Neural progenitor cell (in vitro differentiated cells): Measurements from ENCODE around the gene SPP1. TPM values are rescaled to one million over a fixed set of nuclear protein-coding genes. Genes with fewer than 3 reads are reported as not detected.

ENCODE experiments used
- DNase-seq: peaks from one replicate; pipeline ENCODE4 v3.0.0-alpha.2; 2016; ENCODE audit warnings: low spot score
- H2AFZ ChIP-seq: fragments of 200-600 bp; sonication (generic); replicated peaks from 2 replicates; pipeline ENCODE4 v1.6.1; 2016; ENCODE audit warnings: antibody characterized with exemption
- H3F3A ChIP-seq: fragments of 200-600 bp; sonication (generic); 2 replicates; pipeline ENCODE4 v1.6.1; 2016; ENCODE audit warnings: antibody characterized with exemption, low read depth
- H3K27ac ChIP-seq: fragments of 200-600 bp; sonication (generic); 2 replicates; pipeline ENCODE4 v1.5.1; 2016; ENCODE audit warnings: mild to moderate bottlenecking
- H3K27me3 ChIP-seq: fragments of 200-600 bp; sonication (generic); 2 replicates; pipeline ENCODE4 v1.6.1; 2016; ENCODE audit warnings: mild to moderate bottlenecking, moderate library complexity
- H3K36me3 ChIP-seq: fragments of 200-600 bp; sonication (generic); 2 replicates; pipeline ENCODE4 v1.5.1; 2016
- H3K4me1 ChIP-seq: fragments of 200-600 bp; sonication (generic); 2 replicates; pipeline ENCODE4 v1.6.1; 2016; ENCODE audit warnings: mixed run types
- H3K4me2 ChIP-seq: fragments of 200-600 bp; sonication (generic); 2 replicates; pipeline ENCODE4 v1.6.1; 2016
- H3K4me3 ChIP-seq: fragments of 200-600 bp; sonication (generic); 2 replicates; pipeline ENCODE4 v1.5.1; 2016
- H3K79me2 ChIP-seq: fragments of 200-600 bp; sonication (generic); 2 replicates; pipeline ENCODE4 v1.6.1; 2016; ENCODE audit warnings: low read depth
- H3K9ac ChIP-seq: fragments of 200-600 bp; sonication (generic); 2 replicates; pipeline ENCODE4 v1.6.1; 2016
- H3K9me3 ChIP-seq: fragments of 200-600 bp; sonication (generic); 2 replicates; pipeline ENCODE4 v1.5.1; 2016; ENCODE audit warnings: low read depth
- H4K20me1 ChIP-seq: fragments of 200-600 bp; sonication (generic); 2 replicates; pipeline ENCODE4 v1.6.1; 2016; ENCODE audit warnings: low read depth
- H3K27ac Mint-ChIP-seq: 3 replicates; pipeline ENCODE4 v1.8.0; 2021; ENCODE audit warnings: mixed read lengths
- H3K27me3 Mint-ChIP-seq: 2 replicates; pipeline ENCODE4 v1.8.0; 2022; ENCODE audit warnings: low read depth, mild to moderate bottlenecking, inconsistent platforms, moderate library complexity, mixed read lengths; ENCODE audit not compliant: insufficient read depth
- H3K36me3 Mint-ChIP-seq: 3 replicates; pipeline ENCODE4 v1.8.0; 2021; ENCODE audit warnings: mixed read lengths
- H3K4me1 Mint-ChIP-seq: 3 replicates; pipeline ENCODE4 v1.8.0; 2021; ENCODE audit warnings: mixed read lengths
- H3K4me3 Mint-ChIP-seq: 3 replicates; pipeline ENCODE4 v1.8.0; 2021; ENCODE audit warnings: mild to moderate bottlenecking, moderate library complexity, mixed read lengths
- H3K9me3 Mint-ChIP-seq: 3 replicates; pipeline ENCODE4 v1.8.0; 2020; ENCODE audit warnings: mixed read lengths
- CTCF ChIP-seq: fragments of 200-600 bp; sonication (generic); IDR thresholded peaks from 2 replicates; pipeline ENCODE4 v1.5.1; 2017; ENCODE audit warnings: antibody characterized with exemption, mild to moderate bottlenecking
- EZH2 ChIP-seq: fragments of 200-600 bp; sonication (generic); IDR thresholded peaks from 2 replicates; pipeline ENCODE4 v1.6.1; 2017; ENCODE audit warnings: antibody characterized with exemption, mild to moderate bottlenecking, moderate library complexity
- EZH2phosphoT487 ChIP-seq: fragments of 200-600 bp; sonication (generic); IDR thresholded peaks from 2 replicates; pipeline ENCODE4 v1.6.1; 2017; ENCODE audit warnings: antibody characterized with exemption
- total RNA-seq: library from RNA; depleted of rRNA; stranded (reverse); fragments of >200 nt; gene quantifications from 2 replicates; pipeline ENCODE4 v1.2.3, GENCODE V29; 2015; ENCODE audit warnings: low replicate concordance

Gene SPP1
- total RNA-seq, 1 donor from 2014 or later, result 0.54 TPM

DNA sequence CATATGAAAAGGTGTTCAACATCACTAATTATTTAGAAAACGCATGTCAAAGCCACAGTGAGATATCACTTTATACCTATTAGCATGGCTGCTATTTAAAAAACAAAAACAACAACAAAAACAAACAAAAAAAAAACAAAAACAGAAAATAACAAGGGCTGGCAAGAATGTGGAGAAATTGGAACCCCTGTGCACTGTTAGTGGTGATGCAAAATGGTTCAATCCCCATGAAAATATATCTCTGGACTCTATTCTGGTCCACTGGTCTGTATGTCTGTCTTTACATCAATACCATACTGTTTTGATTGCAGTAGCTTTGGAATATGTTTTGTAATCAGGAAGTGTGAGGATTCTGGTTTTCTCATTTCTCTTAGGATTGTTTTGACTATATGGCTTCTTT, 43.6 kb upstream of the SPP1 start:
- Histone ChIP-seq H3K4me1 (no peaks in the 10 kb centered on the region), H3K27me3 (no peaks in the 10 kb centered on the region), H3K36me3 (no peaks in the 10 kb centered on the region), H2AFZ (no peak overlapping the region), H4K20me1 (no peaks in the 10 kb centered on the region), H3K9ac (no peak overlapping the region), H3F3A (no peaks in the 10 kb centered on the region), H3K79me2 (no peaks in the 10 kb centered on the region), H3K4me3 (no peak overlapping the region), H3K4me2 (no peak overlapping the region), H3K9me3 (no peaks in the 10 kb centered on the region), H3K27ac (no peak overlapping the region)
- Mint-ChIP-seq H3K9me3 (peaks cover 13% of the 10 kb centered on the region), H3K4me1 (no peaks in the 10 kb centered on the region), H3K27ac (no peak overlapping the region), H3K4me3 (no peak overlapping the region), H3K27me3 (no peaks in the 10 kb centered on the region), H3K36me3 (no peaks in the 10 kb centered on the region)
- DNase-seq, result no peak
- TF ChIP-seq EZH2 (no peak), EZH2phosphoT487 (no peak), CTCF (no peak)

DNA sequence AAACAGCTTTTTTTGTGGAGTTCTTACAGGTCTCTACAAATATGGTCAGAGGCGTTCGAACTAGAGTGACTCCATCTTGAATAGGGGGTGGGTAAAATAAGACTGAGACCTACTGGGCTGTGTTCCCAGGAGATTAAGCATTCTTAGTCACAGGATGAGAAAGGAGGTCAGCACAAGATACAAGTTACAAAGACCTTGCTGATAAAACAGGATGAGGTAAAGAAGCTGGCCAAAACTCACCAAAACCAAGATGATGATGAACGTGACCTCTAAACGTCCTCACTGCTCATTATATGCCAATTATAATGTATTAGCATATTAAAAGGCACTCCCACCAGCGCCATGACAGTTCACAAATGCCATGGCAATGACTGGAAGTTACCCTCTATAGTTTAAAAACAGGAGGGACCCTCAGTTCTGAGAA, 42.8 kb upstream of the SPP1 start:
- Mint-ChIP-seq H3K27ac (no peak overlapping the region), H3K9me3 (peaks cover 13% of the 10 kb centered on the region), H3K4me3 (no peak overlapping the region), H3K4me1 (no peaks in the 10 kb centered on the region), H3K36me3 (no peaks in the 10 kb centered on the region), H3K27me3 (no peaks in the 10 kb centered on the region)
- Histone ChIP-seq H3K4me3 (no peak overlapping the region), H3K9me3 (no peaks in the 10 kb centered on the region), H3K79me2 (no peaks in the 10 kb centered on the region), H3K4me1 (no peaks in the 10 kb centered on the region), H3K9ac (no peak overlapping the region), H2AFZ (no peak overlapping the region), H3K27ac (no peak overlapping the region), H3F3A (no peaks in the 10 kb centered on the region), H3K27me3 (no peaks in the 10 kb centered on the region), H4K20me1 (no peaks in the 10 kb centered on the region), H3K4me2 (no peak overlapping the region), H3K36me3 (no peaks in the 10 kb centered on the region)
- DNase-seq, result no peak
- TF ChIP-seq CTCF, result no peak
- no peak for TF ChIP-seq EZH2
- TF ChIP-seq EZH2phosphoT487, result no peak

DNA sequence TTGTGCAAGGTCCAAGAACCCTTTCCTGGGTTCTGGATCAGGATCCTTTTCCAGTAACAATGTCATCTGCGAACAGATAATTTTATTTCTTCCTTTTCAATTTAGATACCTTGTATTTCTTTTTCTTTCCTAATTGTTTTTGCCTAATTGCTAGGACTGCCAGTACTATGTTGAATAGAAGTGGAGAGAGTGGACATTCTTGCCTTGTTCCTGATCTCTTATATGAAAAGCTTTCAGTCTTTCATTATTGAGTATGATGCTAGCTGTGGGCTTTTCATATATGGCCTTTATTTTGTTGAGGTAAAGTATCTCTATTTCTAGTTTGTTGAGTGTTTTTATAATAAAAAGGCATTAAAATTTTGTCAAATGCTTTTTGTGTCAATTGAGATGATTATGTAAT, 42.2 kb upstream of the SPP1 start:
- Histone ChIP-seq H3K9ac (no peak overlapping the region), H3K4me1 (no peaks in the 10 kb centered on the region), H3K27ac (no peak overlapping the region), H3K4me2 (no peak overlapping the region), H3F3A (no peaks in the 10 kb centered on the region), H3K79me2 (no peaks in the 10 kb centered on the region), H3K9me3 (no peaks in the 10 kb centered on the region), H3K36me3 (no peaks in the 10 kb centered on the region), H3K4me3 (no peak overlapping the region), H4K20me1 (no peaks in the 10 kb centered on the region), H3K27me3 (no peaks in the 10 kb centered on the region), H2AFZ (no peak overlapping the region)
- DNase-seq, result no peak
- Mint-ChIP-seq H3K27me3 (no peaks in the 10 kb centered on the region), H3K4me1 (no peaks in the 10 kb centered on the region), H3K27ac (no peak overlapping the region), H3K36me3 (no peaks in the 10 kb centered on the region), H3K9me3 (peaks cover 13% of the 10 kb centered on the region), H3K4me3 (no peak overlapping the region)
- no peak for TF ChIP-seq CTCF
- no peak for TF ChIP-seq EZH2phosphoT487
- TF ChIP-seq EZH2, result no peak
